DMS53 treated with DMSO at 0.1 percent for 48 hours (cell line): ENCODE measurements around the gene ACOT8.
A peak's percentile ranks its signal among the peaks of the same experiment; 100 is the strongest.
"Not testable (repeated sequence)": the region's sequence is repeated elsewhere in the genome, so short reads cannot be mapped to it uniquely, and the experiment has no call there.

Experiments
- DNase-seq: peaks from one replicate; lab custom pipeline; 2025; ENCODE audit not compliant: unreplicated experiment; lab: John Stamatoyannopoulos, UW

Gene ACOT8

GRCh38 chr20:45888681-45889080 lies 31.5 kb upstream of the ACOT8 start:
- no peak for DNase-seq

- no peak for DNase-seq
Measured at GRCh38 chr20:45887346-45887715, 30.1 kb upstream of the ACOT8 start, which contains the start of gene SPATA25. Gene SPATA25, minus strand, starts transcription at chr20:45887622. Its CDS starts 32 bp downstream, at chr20:45887590.

DNA sequence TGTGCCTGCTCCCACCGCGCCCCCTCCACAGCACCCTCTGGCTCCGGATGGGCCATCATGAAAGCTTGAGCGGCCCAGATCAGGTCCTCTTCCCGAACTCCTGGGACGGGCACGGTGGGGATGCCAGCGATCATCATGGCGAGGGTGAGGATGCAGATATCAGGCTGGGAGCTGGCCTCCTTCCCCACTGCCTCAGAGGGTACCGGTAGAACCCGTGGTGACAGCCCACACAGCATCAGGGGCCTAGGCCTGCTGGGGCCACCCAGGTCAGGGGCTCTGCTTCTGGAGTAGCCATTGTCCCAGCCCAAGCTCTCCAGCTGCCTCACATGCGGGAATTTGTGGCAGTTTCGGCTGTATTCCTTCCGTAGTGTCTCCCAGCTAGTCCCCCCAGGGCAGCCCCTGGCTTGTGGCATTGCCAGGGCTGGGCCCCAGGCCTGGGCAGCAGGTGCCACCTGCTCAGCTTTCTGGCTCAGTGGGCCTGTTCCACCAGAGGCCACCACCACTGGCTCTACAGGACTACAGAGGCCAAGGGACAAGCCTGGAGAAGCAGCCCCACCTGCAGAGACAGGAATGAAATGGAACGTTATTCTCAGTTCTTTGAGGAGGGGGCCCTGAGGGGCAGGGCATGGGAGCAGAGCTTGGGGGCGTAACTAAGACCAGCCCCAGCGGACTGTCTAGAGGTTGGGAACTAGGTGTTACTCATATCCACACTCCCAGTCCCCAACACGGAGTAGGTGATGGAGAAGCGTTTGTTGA lies 29.6 kb upstream of the ACOT8 start:
- no peak for DNase-seq

DNA sequence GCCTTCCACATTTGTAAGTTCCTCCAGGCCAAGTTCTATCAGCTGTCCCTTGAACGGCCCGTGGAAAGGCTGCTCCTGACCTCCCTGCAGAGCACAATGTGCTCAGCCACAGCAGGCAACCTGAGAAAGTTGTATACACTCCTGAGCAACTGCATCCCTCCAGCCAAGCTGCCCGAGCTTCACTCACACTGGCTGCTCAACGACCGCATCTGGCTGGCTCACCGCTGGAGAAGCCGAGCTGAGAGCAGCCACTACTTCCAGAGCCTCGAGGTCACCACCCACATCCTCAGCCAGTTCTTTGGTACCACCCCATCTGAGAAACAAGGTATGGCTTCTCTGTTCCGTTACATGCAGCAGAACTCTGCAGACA lies 25.9 kb upstream of the ACOT8 start:
- DNase-seq, result no peak

GRCh38 chr20:45882469-45883099 lies 25.4 kb upstream of the ACOT8 start:
- no peak for DNase-seq

DNA sequence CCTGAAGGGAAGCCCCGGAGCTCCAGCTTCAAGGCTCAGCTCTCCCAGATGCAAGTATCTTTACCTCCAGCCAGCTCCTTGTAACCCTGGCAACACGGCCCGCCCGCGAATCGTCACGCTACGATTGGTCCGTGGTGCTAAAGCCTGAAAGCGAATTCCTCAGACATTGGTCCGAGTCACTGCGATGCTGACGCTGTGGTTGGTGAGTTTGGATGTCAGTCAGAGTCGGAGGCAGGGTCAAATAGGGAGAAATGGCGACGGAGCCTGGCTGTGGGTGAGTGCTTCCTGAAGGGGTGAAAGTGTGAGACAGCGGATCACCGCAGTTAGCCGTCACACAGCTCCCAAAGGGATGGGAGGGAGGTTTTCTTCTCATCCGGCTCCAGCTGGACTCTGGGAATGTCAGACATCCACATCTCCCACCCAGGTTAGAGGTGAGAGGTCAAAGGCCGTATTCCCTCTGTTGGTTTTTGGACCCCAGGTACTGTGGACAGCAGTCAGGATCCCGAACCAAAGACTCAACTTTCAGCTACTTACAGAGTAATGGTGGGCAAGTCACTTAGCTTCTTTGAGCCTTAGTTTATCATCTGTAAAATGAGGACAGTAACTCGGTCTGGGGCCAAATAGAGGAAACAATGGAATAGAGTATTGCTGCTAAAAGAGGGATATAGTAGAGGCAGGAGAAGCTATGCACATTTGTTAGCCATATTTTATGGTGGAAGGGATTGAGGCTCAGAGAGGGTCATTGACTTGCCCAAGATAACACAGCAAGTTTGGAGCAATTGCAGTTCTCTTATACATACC lies 24.0 kb upstream of the ACOT8 start, which contains the start of gene ZSWIM1:
Gene ZSWIM1, plus strand, starts transcription at position 240 of the 801 bp plus-strand sequence. CDS start 1,366 bp downstream, outside the sequence.
- peak; percentile 99 for DNase-seq

GRCh38 chr20:45878076-45878761 lies 21.0 kb upstream of the ACOT8 start:
- no peak for DNase-seq

DNA sequence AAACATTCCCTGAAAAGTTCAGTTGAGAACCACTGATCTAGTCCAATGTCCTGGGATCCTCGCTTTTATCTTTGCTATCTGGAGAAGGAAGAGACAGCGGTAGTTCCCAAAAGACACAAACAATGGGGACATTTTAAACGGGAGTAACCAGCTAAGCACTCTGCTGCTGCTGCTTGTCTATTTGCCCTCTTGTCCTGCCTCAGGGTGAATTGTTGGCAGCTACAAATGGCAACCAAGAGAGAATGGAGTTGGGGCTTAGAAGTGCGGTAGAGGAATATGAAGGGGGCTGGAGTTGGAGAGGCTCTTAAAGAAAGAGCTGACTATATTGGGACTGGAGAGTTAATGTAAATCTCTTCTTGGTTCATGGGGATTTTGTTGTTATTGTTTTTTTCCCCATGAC lies 17.4 kb upstream of the ACOT8 start:
- no peak for DNase-seq

GRCh38 chr20:45874104-45874481 lies 16.9 kb upstream of the ACOT8 start:
- DNase-seq, result not testable (repeated sequence)

DNA sequence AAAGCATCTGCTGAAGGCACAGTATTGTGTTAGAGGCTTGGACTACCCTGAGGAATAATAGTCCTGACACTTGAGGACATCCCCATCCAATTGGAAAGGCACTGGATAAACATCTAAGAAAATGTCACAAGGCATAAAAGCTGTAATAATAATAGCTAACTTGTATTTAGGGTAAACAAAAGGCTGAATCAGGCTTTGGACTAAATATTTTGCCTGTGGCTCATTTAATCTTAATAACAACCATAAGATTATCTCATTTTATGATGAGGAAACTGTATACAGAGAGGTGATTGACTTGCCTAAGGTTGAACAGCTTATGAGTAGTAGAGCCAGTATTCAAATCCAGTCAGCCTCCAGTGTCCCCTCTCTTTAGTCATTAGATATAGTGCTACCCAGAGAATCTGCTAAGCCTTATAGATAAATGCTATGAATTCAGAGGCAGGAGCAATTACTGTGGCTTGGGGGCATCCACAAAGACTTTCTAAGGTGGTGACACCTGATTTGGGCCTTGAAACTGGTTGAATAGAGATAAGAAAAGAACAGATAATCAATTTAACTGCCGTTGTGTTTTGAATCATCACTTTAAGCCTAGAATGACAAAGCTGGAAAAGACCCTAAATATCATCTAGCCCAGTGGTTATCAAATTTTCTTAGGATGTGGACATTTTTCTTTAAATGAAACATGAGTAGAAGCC lies 16.4 kb upstream of the ACOT8 start:
- no peak for DNase-seq

- no peak for DNase-seq
Measured at GRCh38 chr20:45872626-45873025, 15.4 kb upstream of the ACOT8 start.

GRCh38 chr20:45867819-45868176 lies 10.6 kb upstream of the ACOT8 start:
- DNase-seq, result no peak

GRCh38 chr20:45867136-45867818 lies 10.1 kb upstream of the ACOT8 start:
- no peak for DNase-seq

GRCh38 chr20:45866454-45866853 lies 9.3 kb upstream of the ACOT8 start:
- DNase-seq, result no peak

GRCh38 chr20:45863543-45864470 lies 6.6 kb upstream of the ACOT8 start:
- peak; percentile 4 for DNase-seq

GRCh38 chr20:45861221-45862075 lies 4.3 kb upstream of the ACOT8 start:
- peak; percentile 66 for DNase-seq

DNA sequence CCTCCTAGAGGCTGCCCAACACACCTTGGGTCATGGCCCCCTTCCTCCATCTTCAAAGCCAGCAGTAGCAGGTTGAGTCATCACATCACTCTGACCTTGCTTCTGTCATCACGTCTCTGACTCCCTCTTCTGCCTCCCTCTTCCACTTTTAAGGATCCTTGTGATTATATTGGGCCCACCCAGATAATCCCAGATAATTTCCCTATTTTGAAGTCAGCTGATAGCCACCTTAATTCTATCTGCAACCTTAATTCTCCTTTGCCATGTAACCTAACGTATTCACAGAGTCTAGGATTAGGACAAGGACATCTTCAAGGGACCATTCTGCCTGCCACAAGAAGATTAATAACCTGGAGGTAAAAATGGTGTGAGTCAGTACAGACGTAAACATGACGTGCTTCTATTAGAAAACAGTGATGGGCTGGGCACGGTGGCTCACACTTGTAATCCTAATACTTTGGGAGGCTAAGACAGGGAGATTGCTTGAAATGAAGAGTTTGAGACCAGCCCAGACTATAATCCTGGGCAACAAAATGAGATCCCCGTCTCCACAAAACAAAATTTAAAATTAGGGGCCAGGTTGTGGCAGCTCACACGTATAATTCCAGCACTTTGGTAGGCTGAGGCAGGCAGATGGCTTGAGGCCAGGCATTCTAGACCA lies 3.5 kb upstream of the ACOT8 start:
- DNase-seq, result no peak

- DNase-seq, result no peak
Measured at GRCh38 chr20:45859916-45860315, 2.7 kb upstream of the ACOT8 start.
